Prostate gland (tissue), 2 donors: ENCODE results near the gene ZBTB16. TPM values are rescaled to one million over a fixed set of nuclear protein-coding genes. Genes with fewer than 3 reads are reported as not detected.

Source experiments
- DNase-seq: peaks from one replicate; pipeline ENCODE4 v3.0.0-alpha.2; 2019; ENCODE audit warnings: low spot score
- H3K27ac ChIP-seq, 2 donors: fragments of 200-600 bp; sonication (generic); 2 replicates each; pipeline ENCODE4 v1.5.1; 2017 to 2019
- H3K27me3 ChIP-seq: fragments of 200-600 bp; sonication (generic); replicated peaks from 2 replicates; pipeline ENCODE4 v1.5.1; 2019; ENCODE audit not compliant: insufficient read depth
- H3K36me3 ChIP-seq, 2 donors: fragments of 200-600 bp; sonication (generic); 1 replicate in 1 of 2; 2 replicates in 1 of 2; pipeline versions ENCODE4 v1.5.1 to v1.8.1; 2017 to 2019
- H3K4me1 ChIP-seq: fragments of 200-600 bp; sonication (generic); replicated peaks from 2 replicates; pipeline ENCODE4 v1.5.1; 2019
- H3K4me3 ChIP-seq, 2 donors: fragments of 200-600 bp; sonication (generic); 2 replicates each; pipeline ENCODE4 v1.5.1; 2017 to 2019
- H3K9me3 ChIP-seq: fragments of 200-600 bp; sonication (generic); 2 replicates; pipeline ENCODE4 v1.5.1; 2017
- CTCF ChIP-seq, 4 experiments: fragments of 200-600 bp in 2 of 4; fragments of 450-650 bp in 2 of 4; sonication (generic) in 2 of 4; IDR thresholded peaks; 1 replicate in 3 of 4; 2 replicates in 1 of 4; pipeline ENCODE4 v1.5.1; 2016 to 2019; ENCODE audit warnings: antibody characterized with exemption in 4 of 4, mild to moderate bottlenecking in 2 of 4, moderate library complexity in 2 of 4
- POLR2A ChIP-seq: fragments of 450-650 bp; IDR thresholded peaks from one replicate; pipeline ENCODE4 v1.6.1; 2016; ENCODE audit warnings: antibody characterized with exemption, mild to moderate bottlenecking
- POLR2AphosphoS5 ChIP-seq: sonication (generic); formaldehyde crosslinking; IDR thresholded peaks from one replicate; pipeline ENCODE4 v1.6.1; 2017; ENCODE audit warnings: antibody characterized with exemption
- WGBS: methylation state at CpG from one replicate; pipeline ENCODE4 v1.1.5; 2018; 5-methylcytosine and 5-hydroxymethylcytosine counted together
- intact Hi-C: fragments of 100-400 bp; cut with DNase I; formaldehyde crosslinking; loops from one replicate; pipeline ENCODE4 v1.14.2; 2022
- total RNA-seq, 2 donors: library from RNA; depleted of rRNA; stranded (reverse); fragments of >200 nt; gene quantifications; one replicate each; pipeline ENCODE4 v1.1.0, GENCODE V29; 2016

ZBTB16 gene
- total RNA-seq, 2 donors from 2014 or later = 171 to 230 TPM

DNA sequence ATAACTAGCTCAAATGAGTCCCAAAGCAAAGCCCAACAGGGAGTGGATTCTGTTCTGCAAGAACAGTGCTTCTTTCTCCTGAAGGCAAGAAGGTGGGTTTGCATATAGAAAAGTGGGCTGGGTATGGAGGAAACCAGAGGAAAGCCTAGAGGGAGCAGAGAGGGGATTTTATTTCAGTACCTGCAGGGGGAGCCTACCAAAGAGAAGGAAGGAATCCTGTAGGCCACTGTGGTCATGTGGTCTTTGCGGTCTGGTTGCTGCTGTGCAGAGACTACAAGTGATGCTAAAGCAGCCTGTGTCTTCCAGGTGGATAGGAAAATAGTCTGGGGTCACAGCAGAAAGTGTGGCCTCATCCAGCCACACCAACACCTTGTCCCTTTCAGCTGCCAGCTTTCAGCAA is 33.2 kb upstream of the ZBTB16 start:
- intact Hi-C loops = no loop called here
- H3K27ac ChIP-seq = no peak overlapping the region
- 68% methylated on average over 1 of the region's 1 CpG for WGBS
- TF ChIP-seq POLR2AphosphoS5 (no peak), POLR2A (no peak), CTCF (IDR thresholded peaks at IDR 0.05) (no peak)
- H3K4me3 ChIP-seq = no peak overlapping the region
- H3K4me1 ChIP-seq = no peaks in the 10 kb centered on the region
- H3K27me3 ChIP-seq = no peaks in the 10 kb centered on the region
- no peak for DNase-seq
- no peaks in the 10 kb centered on the region for H3K36me3 ChIP-seq
- H3K9me3 ChIP-seq = no peaks in the 10 kb centered on the region

DNA sequence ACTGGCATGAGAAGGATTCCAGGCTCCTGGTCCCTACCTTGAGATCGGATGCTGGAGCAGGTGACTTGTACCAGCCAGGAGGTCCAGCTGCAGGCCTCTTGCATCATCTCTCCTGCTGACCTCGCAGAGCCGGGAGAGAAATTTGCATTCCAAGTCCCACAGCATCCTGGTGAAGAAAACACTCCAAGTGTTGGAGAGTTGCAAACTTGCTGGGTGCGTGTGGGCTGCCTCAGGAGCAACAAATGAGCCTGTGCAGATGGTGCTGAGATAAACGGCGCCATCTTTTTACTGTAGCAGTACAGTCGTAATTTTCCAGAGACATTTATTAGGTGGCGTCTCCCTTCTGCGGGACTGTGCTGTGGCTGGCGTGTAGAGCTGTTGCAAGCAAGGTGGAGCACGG is 32.1 kb upstream of the ZBTB16 start:
- Histone ChIP-seq H3K27me3 (no peaks in the 10 kb centered on the region), H3K4me1 (no peaks in the 10 kb centered on the region), H3K4me3 (no peak overlapping the region), H3K36me3 (no peaks in the 10 kb centered on the region), H3K27ac (no peak overlapping the region), H3K9me3 (no peaks in the 10 kb centered on the region)
- no peak for DNase-seq
- intact Hi-C loops = no loop called here
- peak; percentile 32 for TF ChIP-seq POLR2AphosphoS5
- TF ChIP-seq POLR2A = no peak
- 18% methylated on average over 11 of the region's 11 CpGs for WGBS

- Histone ChIP-seq H3K27me3 (no peaks in the 10 kb centered on the region), H3K27ac (no peak overlapping the region), H3K4me1 (no peaks in the 10 kb centered on the region), H3K9me3 (no peaks in the 10 kb centered on the region), H3K36me3 (no peaks in the 10 kb centered on the region), H3K4me3 (no peak overlapping the region)
- DNase-seq = no peak
- intact Hi-C loops = no loop called here
- 16% methylated on average over 4 of the region's 4 CpGs for WGBS
- TF ChIP-seq POLR2A (no peak), CTCF (IDR thresholded peaks at IDR 0.05) (peak in 2 of 4 experiments; percentile 22 to 48), POLR2AphosphoS5 (no peak)
Observed at GRCh38 chr11:114027926-114028325, 31.6 kb upstream of the ZBTB16 start.

GRCh38 chr11:114031246-114031966 is 28.1 kb upstream of the ZBTB16 start:
- no peaks in the 10 kb centered on the region for H3K36me3 ChIP-seq
- DNase-seq = no peak
- TF ChIP-seq POLR2AphosphoS5 (peak; percentile 45), POLR2A (no peak)
- peak overlapping the region; percentile 49 to 67 for H3K27ac ChIP-seq
- no peak overlapping the region for H3K4me3 ChIP-seq
- intact Hi-C loops = no loop called here
- H3K27me3 ChIP-seq = no peaks in the 10 kb centered on the region
- 64% methylated on average over 18 of the region's 18 CpGs for WGBS
- H3K4me1 ChIP-seq = peaks cover 5% of the 10 kb centered on the region
- no peaks in the 10 kb centered on the region for H3K9me3 ChIP-seq

DNA sequence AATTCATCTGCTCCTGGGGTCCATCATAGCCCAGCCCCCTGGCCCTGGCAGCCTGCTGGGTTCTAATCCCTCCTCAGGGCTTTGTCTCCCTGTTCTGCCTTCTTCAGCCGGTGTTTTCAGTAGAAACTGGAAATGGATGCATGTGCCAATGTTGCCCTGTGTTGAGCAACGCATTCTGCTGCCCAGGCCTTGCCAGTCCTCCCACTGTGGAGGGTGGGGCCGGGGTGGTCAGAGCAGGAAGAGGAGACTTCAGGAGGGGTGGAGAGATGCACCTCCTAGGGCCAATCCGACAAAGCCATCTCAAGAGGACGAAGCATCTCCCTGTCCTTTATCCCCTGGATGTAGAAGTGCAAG is 27.6 kb upstream of the ZBTB16 start:
- H3K36me3 ChIP-seq = no peaks in the 10 kb centered on the region
- peaks cover 5% of the 10 kb centered on the region for H3K4me1 ChIP-seq
- TF ChIP-seq POLR2A = no peak
- TF ChIP-seq CTCF (IDR thresholded peaks at IDR 0.05) = no peak
- no peak for TF ChIP-seq POLR2AphosphoS5
- no peak overlapping the region for H3K4me3 ChIP-seq
- H3K27me3 ChIP-seq = no peaks in the 10 kb centered on the region
- WGBS = 72% methylated on average over 5 of the region's 5 CpGs
- no peaks in the 10 kb centered on the region for H3K9me3 ChIP-seq
- intact Hi-C loops = no loop called here
- DNase-seq = peak; percentile 30
- peak overlapping the region; percentile 49 to 67 for H3K27ac ChIP-seq

DNA sequence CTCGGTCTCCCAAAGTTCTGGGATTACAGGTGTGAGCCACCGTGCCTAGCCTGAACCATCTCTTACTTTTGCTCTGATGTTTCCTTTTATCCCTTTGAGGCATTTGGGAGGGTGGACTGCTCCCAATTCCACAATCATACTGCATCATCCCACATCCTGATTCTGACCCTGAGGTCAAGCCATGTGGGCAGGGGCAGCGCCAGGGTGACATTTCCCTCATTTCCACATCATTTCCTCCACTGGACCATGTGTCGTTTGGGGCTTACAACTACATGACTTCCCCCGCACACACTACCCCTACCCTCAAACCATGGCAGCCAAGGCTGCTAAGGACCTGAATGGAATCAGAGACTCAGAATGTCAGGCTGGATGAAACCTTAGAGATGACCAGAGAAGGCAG is 26.4 kb upstream of the ZBTB16 start:
- WGBS = 95% methylated on average over 5 of the region's 5 CpGs
- Histone ChIP-seq H3K27ac (peak overlapping the region in 1 of 2 donors; percentile 67), H3K4me1 (peaks cover 5% of the 10 kb centered on the region), H3K9me3 (no peaks in the 10 kb centered on the region), H3K36me3 (no peaks in the 10 kb centered on the region), H3K4me3 (no peak overlapping the region), H3K27me3 (no peaks in the 10 kb centered on the region)
- TF ChIP-seq POLR2AphosphoS5 (no peak), POLR2A (no peak), CTCF (IDR thresholded peaks at IDR 0.05) (no peak)
- intact Hi-C loops = no loop called here
- no peak for DNase-seq
